ENCODE results near the gene LCTL. TPM values are rescaled to one million over a fixed set of nuclear protein-coding genes. Genes with fewer than 3 reads are reported as not detected.

Gene LCTL
- total RNA-seq, 1 donor from 2014 or later, result not detected

GRCh38 chr15:66580643-66581042 is 14.8 kb upstream of the LCTL start:
- Histone ChIP-seq H3K27ac (no peak overlapping the region), H3K4me3 (no peak overlapping the region), H3K9me3 (no peaks in the 10 kb centered on the region), H3K36me3 (no peaks in the 10 kb centered on the region), H3K4me1 (no peaks in the 10 kb centered on the region), H3K27me3 (no peaks in the 10 kb centered on the region)
- DNase-seq (ENCODE audit: extremely low spot score in 2 of 2), result no peak
- TF ChIP-seq POLR2A (IDR thresholded peaks at IDR 0.05) (no peak), POLR2AphosphoS5 (IDR thresholded peaks at IDR 0.05; ENCODE audit: insufficient read depth in 1 of 2, low read depth in 1 of 2) (no peak), CTCF (IDR thresholded peaks at IDR 0.05) (no peak)
- intact Hi-C loops (cut with DNase I), result no loop called here

GRCh38 chr15:66578286-66578875 is 12.6 kb upstream of the LCTL start:
- intact Hi-C loops (cut with DNase I), result no loop called here
- Histone ChIP-seq H3K36me3 (no peaks in the 10 kb centered on the region), H3K4me3 (no peak overlapping the region), H3K27ac (no peak overlapping the region), H3K4me1 (no peaks in the 10 kb centered on the region), H3K27me3 (no peaks in the 10 kb centered on the region), H3K9me3 (no peaks in the 10 kb centered on the region)
- no peak for DNase-seq (ENCODE audit: extremely low spot score in 2 of 2)
- TF ChIP-seq CTCF (IDR thresholded peaks at IDR 0.05) (no peak), POLR2AphosphoS5 (IDR thresholded peaks at IDR 0.05; ENCODE audit: insufficient read depth in 1 of 2, low read depth in 1 of 2) (no peak), POLR2A (IDR thresholded peaks at IDR 0.05) (no peak)

- intact Hi-C loops (cut with DNase I), result no loop called here
- Histone ChIP-seq H3K36me3 (no peaks in the 10 kb centered on the region), H3K27ac (no peak overlapping the region), H3K4me1 (no peaks in the 10 kb centered on the region), H3K4me3 (no peak overlapping the region), H3K9me3 (no peaks in the 10 kb centered on the region), H3K27me3 (no peaks in the 10 kb centered on the region)
- DNase-seq (ENCODE audit: extremely low spot score in 2 of 2), result no peak
- TF ChIP-seq POLR2AphosphoS5 (IDR thresholded peaks at IDR 0.05; ENCODE audit: insufficient read depth in 1 of 2, low read depth in 1 of 2) (no peak), CTCF (IDR thresholded peaks at IDR 0.05) (no peak), POLR2A (IDR thresholded peaks at IDR 0.05) (no peak)
These were observed 8.8 kb upstream of the LCTL start for GRCh38 chr15:66574596-66574950.

GRCh38 chr15:66573719-66574595 is 8.2 kb upstream of the LCTL start:
- H3K27ac ChIP-seq, result no peak overlapping the region
- DNase-seq (ENCODE audit: extremely low spot score in 2 of 2), result no peak
- TF ChIP-seq CTCF (IDR thresholded peaks at IDR 0.05) (no peak), POLR2AphosphoS5 (IDR thresholded peaks at IDR 0.05; ENCODE audit: insufficient read depth in 1 of 2, low read depth in 1 of 2) (no peak), POLR2A (IDR thresholded peaks at IDR 0.05) (no peak)
- intact Hi-C loops (cut with DNase I), result no loop called here
- no peaks in the 10 kb centered on the region for H3K9me3 ChIP-seq
- H3K27me3 ChIP-seq, result no peaks in the 10 kb centered on the region
- H3K36me3 ChIP-seq, result no peaks in the 10 kb centered on the region
- no peaks in the 10 kb centered on the region for H3K4me1 ChIP-seq
- no peak overlapping the region for H3K4me3 ChIP-seq

- TF ChIP-seq CTCF (IDR thresholded peaks at IDR 0.05), result no peak
- intact Hi-C loops (cut with DNase I), result no loop called here
- Histone ChIP-seq H3K27me3 (no peaks in the 10 kb centered on the region), H3K27ac (no peak overlapping the region), H3K9me3 (no peaks in the 10 kb centered on the region), H3K36me3 (no peaks in the 10 kb centered on the region), H3K4me3 (no peak overlapping the region), H3K4me1 (no peaks in the 10 kb centered on the region)
- no peak for DNase-seq (ENCODE audit: extremely low spot score in 2 of 2)
These were observed 7.5 kb upstream of the LCTL start for GRCh38 chr15:66573348-66573718.

Measured in vagina (tissue), 2 donors.